ENCODE results near the gene PEX11B. TPM values are rescaled to one million over a fixed set of nuclear protein-coding genes. Genes with fewer than 3 reads are reported as not detected.

Gene PEX11B
- total RNA-seq, 6 experiments from 2014 or later, result 12.3 to 23.0 (median 15.2) TPM

- WGBS (ENCODE audit: insufficient coverage, low coverage, low lambda C conversion rate, missing lambda C conversion rate), result 0% methylated on average over 6 of the region's 6 CpGs
- H3K4me3 ChIP-seq, result peak overlapping the region in 1 of 3 donors; percentile 18
- DNase-seq (peak; percentile 87 to 94 (median 91)), ATAC-seq (peak; percentile 91 to 97 (median 96))
- H3K27ac ChIP-seq, result peak overlapping the region; percentile 46 to 69 (median 64)
- no peaks in the 10 kb centered on the region for H3K9me3 ChIP-seq
- peaks cover 0 to 12% (median 3%) of the 10 kb centered on the region in 4 donors for H3K4me1 ChIP-seq
- intact Hi-C loops (cut with DNase I), result no loop called here
- H3K36me3 ChIP-seq, result no peaks in the 10 kb centered on the region
- peak; percentile 91 to 95 (median 93) for TF ChIP-seq CTCF (IDR thresholded peaks at IDR 0.05)
- TF ChIP-seq POLR2A (IDR thresholded peaks at IDR 0.05), result peak; percentile 37
- no peaks in the 10 kb centered on the region for H3K27me3 ChIP-seq
Measured at GRCh38 chr1:145891587-145892485, 26.7 kb downstream of the PEX11B start.

- no peaks in the 10 kb centered on the region for H3K27me3 ChIP-seq
- intact Hi-C loops (cut with DNase I), result no loop called here
- TF ChIP-seq CTCF (IDR thresholded peaks at IDR 0.05) (no peak), POLR2A (IDR thresholded peaks at IDR 0.05) (no peak)
- DNase-seq (no peak), ATAC-seq (no peak)
- no peak overlapping the region for H3K4me3 ChIP-seq
- H3K4me1 ChIP-seq, result peaks cover 0 to 16% (median 3%) of the 10 kb centered on the region in 4 donors
- no peaks in the 10 kb centered on the region for H3K36me3 ChIP-seq
- H3K27ac ChIP-seq, result peak overlapping the region; percentile 46 to 69 (median 64)
- WGBS (ENCODE audit: insufficient coverage, low coverage, low lambda C conversion rate, missing lambda C conversion rate), result 71% methylated on average over 1 of the region's 1 CpG
- H3K9me3 ChIP-seq, result no peaks in the 10 kb centered on the region
Measured at GRCh38 chr1:145891143-145891542, 27.4 kb downstream of the PEX11B start.

- Histone ChIP-seq H3K36me3 (no peaks in the 10 kb centered on the region), H3K4me1 (peaks cover 0 to 16% (median 3%) of the 10 kb centered on the region in 4 donors), H3K4me3 (no peak overlapping the region), H3K27ac (no peak overlapping the region), H3K27me3 (no peaks in the 10 kb centered on the region), H3K9me3 (no peaks in the 10 kb centered on the region)
- intact Hi-C loops (cut with DNase I), result no loop called here
- DNase-seq, result no peak
- 57% methylated on average over 3 of the region's 3 CpGs for WGBS (ENCODE audit: insufficient coverage, low coverage, low lambda C conversion rate, missing lambda C conversion rate)
- peak in 1 of 4 donors; percentile 20 for ATAC-seq
- no peak for TF ChIP-seq CTCF (IDR thresholded peaks at IDR 0.05)
Measured at GRCh38 chr1:145889722-145890121, 28.8 kb downstream of the PEX11B start.

- Histone ChIP-seq H3K4me3 (no peak overlapping the region), H3K4me1 (peaks cover 0 to 15% (median 3%) of the 10 kb centered on the region in 4 donors), H3K27me3 (no peaks in the 10 kb centered on the region), H3K9me3 (no peaks in the 10 kb centered on the region), H3K36me3 (no peaks in the 10 kb centered on the region), H3K27ac (no peak overlapping the region)
- ATAC-seq (no peak), DNase-seq (no peak)
- WGBS (ENCODE audit: insufficient coverage, low coverage, low lambda C conversion rate, missing lambda C conversion rate), result 59% methylated on average over 5 of the region's 5 CpGs
- TF ChIP-seq POLR2A (IDR thresholded peaks at IDR 0.05), result no peak
- no peak for TF ChIP-seq CTCF (IDR thresholded peaks at IDR 0.05)
- intact Hi-C loops (cut with DNase I), result no loop called here
Measured at GRCh38 chr1:145887631-145888030, 30.9 kb downstream of the PEX11B start.

Data from right lobe of liver (tissue), 6 donors.